ENCODE data around the gene NELFCD. TPM values are rescaled to one million over a fixed set of nuclear protein-coding genes. Genes with fewer than 3 reads are reported as not detected.

The NELFCD gene
- total and polyA plus RNA-seq, 9 of the 15 experiments (the other 6 are each of a cell fraction or from before 2014, with no cell fraction given): 11.7 to 163 (median 96.5) TPM

GRCh38 chr20:58982406-58983114 lies 1.5 kb downstream of the NELFCD start (continued):
- TF ChIP-seq CUX1 (CRISPR knock-in tag; IDR thresholded peaks at IDR 0.05) (no peak), TEAD2 (tag; IDR thresholded peaks at IDR 0.05) (no peak), TRIM24 (IDR thresholded peaks at IDR 0.05) (peak in 1 of 2 experiments; percentile 11; a peak in 1 of 4 replicates), MITF (IDR thresholded peaks at IDR 0.05) (no peak), E2F6 (IDR thresholded peaks at IDR 0.05; ENCODE audit: borderline replicate concordance in 1 of 2, extremely low read depth in 1 of 2, insufficient read depth in 1 of 2, insufficient read length in 1 of 2, low read depth in 1 of 2, low read length in 1 of 2, poor library complexity in 1 of 2, severe bottlenecking in 1 of 2) (no peak), USF1 (CRISPR knock-in tag; IDR thresholded peaks at IDR 0.05) (no peak), FOXJ2 (tag; IDR thresholded peaks at IDR 0.05) (no peak), KLF16 (IDR thresholded peaks at IDR 0.05) (no peak), ZNF124 (CRISPR knock-in tag; IDR thresholded peaks at IDR 0.05) (no peak), ZBTB34 (CRISPR knock-in tag; IDR thresholded peaks at IDR 0.05) (no peak), SRSF1 (IDR thresholded peaks at IDR 0.05; ENCODE audit: low read depth, low read length) (no peak), KDM2B (CRISPR knock-in tag; IDR thresholded peaks at IDR 0.05) (no peak), HLTF (IDR thresholded peaks at IDR 0.05) (no peak), SMARCA4 (IDR thresholded peaks at IDR 0.05) (peak; percentile 6; the same call in 1 of the 2 replicates), HOXB6 (CRISPR knock-in tag; IDR thresholded peaks at IDR 0.05; ENCODE audit: borderline replicate concordance) (no peak), RBM22 (IDR thresholded peaks at IDR 0.05; ENCODE audit: low read depth, low read length, poor library complexity, severe bottlenecking) (no peak)
